Superior temporal gyrus (tissue), 1 donor: ENCODE results near the gene PEX10.
"Not testable (repeated sequence)": the region's sequence is repeated elsewhere in the genome, so short reads cannot be mapped to it uniquely, and the experiment has no call there.

Experiments used
- DNase-seq: peaks from one replicate; pipeline ENCODE4 v3.0.0-alpha.2; 2016; ENCODE audit errors: extremely low spot score

Gene PEX10

GRCh38 chr1:2412395-2412772 lies at the start of gene PEX10:
TSS of gene PEX10 (minus strand) at chr1:2412564. CDS start at chr1:2412502, 62 bp downstream.
- DNase-seq, result peak; percentile 91

GRCh38 chr1:2460996-2461751 lies 48.8 kb upstream of the PEX10 start:
- DNase-seq, result no peak

- no peak for DNase-seq
Measured at GRCh38 chr1:2460203-2460602, 47.8 kb upstream of the PEX10 start.

- DNase-seq, result peak; percentile 88
Measured at GRCh38 chr1:2459757-2460156, 47.4 kb upstream of the PEX10 start.

- not testable (repeated sequence) for DNase-seq
Measured at GRCh38 chr1:2459102-2459753, 46.9 kb upstream of the PEX10 start.

GRCh38 chr1:2458687-2459086 lies 46.3 kb upstream of the PEX10 start:
- DNase-seq, result no peak

GRCh38 chr1:2457444-2457843 lies 45.1 kb upstream of the PEX10 start:
- DNase-seq, result no peak

- DNase-seq, result no peak
Measured at GRCh38 chr1:2455757-2456156, 43.4 kb upstream of the PEX10 start.

- DNase-seq, result no peak
Measured at GRCh38 chr1:2454227-2454626, 41.9 kb upstream of the PEX10 start.

- no peak for DNase-seq
Measured at GRCh38 chr1:2452932-2453315, 40.6 kb upstream of the PEX10 start.

- DNase-seq, result peak; percentile 85
Measured at GRCh38 chr1:2452201-2452931, 40.0 kb upstream of the PEX10 start.

- DNase-seq, result no peak
Measured at GRCh38 chr1:2451741-2452140, 39.4 kb upstream of the PEX10 start.

GRCh38 chr1:2449636-2450454 lies 37.5 kb upstream of the PEX10 start:
- DNase-seq, result peak; percentile 73

GRCh38 chr1:2448098-2448445 lies 35.7 kb upstream of the PEX10 start:
- DNase-seq, result no peak

- DNase-seq, result no peak
Measured at GRCh38 chr1:2447276-2448097, 35.1 kb upstream of the PEX10 start.

GRCh38 chr1:2446861-2447260 lies 34.5 kb upstream of the PEX10 start:
- DNase-seq, result no peak

- DNase-seq, result peak; percentile 81
Measured at GRCh38 chr1:2446394-2446793, 34.0 kb upstream of the PEX10 start.

- DNase-seq, result no peak
Measured at GRCh38 chr1:2445823-2446215, 33.5 kb upstream of the PEX10 start.

GRCh38 chr1:2445162-2445822 lies 32.9 kb upstream of the PEX10 start:
- DNase-seq, result no peak

- DNase-seq, result no peak
Measured at GRCh38 chr1:2444138-2444591, 31.8 kb upstream of the PEX10 start.
